Parathyroid adenoma (tissue), 2 donors: ENCODE results near the gene SLC10A2.
"Not testable (repeated sequence)": the region's sequence is repeated elsewhere in the genome, so short reads cannot be mapped to it uniquely, and the experiment has no call there.

ENCODE experiments used
- H2AFZ ChIP-seq: fragments of 300-600 bp; sonication (generic); one replicate; pipeline ENCODE4 v1.7.0; 2017; ENCODE audit warnings: antibody characterized with exemption, mild to moderate bottlenecking
- H3K27ac ChIP-seq: fragments of 300-600 bp; sonication (generic); one replicate; pipeline ENCODE4 v1.7.0; 2017
- H3K27me3 ChIP-seq: fragments of 300-600 bp; sonication (generic); one replicate; pipeline ENCODE4 v1.7.0; 2017; ENCODE audit warnings: low read length; ENCODE audit not compliant: control insufficient read depth, insufficient read depth
- H3K36me3 ChIP-seq: fragments of 300-600 bp; sonication (generic); one replicate; pipeline ENCODE4 v1.7.0; 2017; ENCODE audit warnings: low read length; ENCODE audit not compliant: control insufficient read depth, insufficient read depth
- H3K4me1 ChIP-seq: fragments of 300-600 bp; sonication (generic); one replicate; pipeline ENCODE4 v1.7.0; 2017; ENCODE audit warnings: control low read depth
- H3K4me2 ChIP-seq: fragments of 300-600 bp; sonication (generic); one replicate; pipeline ENCODE4 v1.7.0; 2017; ENCODE audit warnings: low read length
- H3K4me3 ChIP-seq: fragments of 300-600 bp; sonication (generic); one replicate; pipeline ENCODE4 v1.7.0; 2017; ENCODE audit warnings: low read depth, low read length
- H3K79me2 ChIP-seq: fragments of 300-600 bp; sonication (generic); one replicate; pipeline ENCODE4 v1.7.0; 2017; ENCODE audit warnings: control low read depth
- H3K9ac ChIP-seq: fragments of 300-600 bp; sonication (generic); one replicate; pipeline ENCODE4 v1.7.0; 2017; ENCODE audit warnings: mild to moderate bottlenecking
- H3K9me3 ChIP-seq: fragments of 300-600 bp; sonication (generic); one replicate; pipeline ENCODE4 v1.7.0; 2017; ENCODE audit warnings: low read length; ENCODE audit not compliant: control insufficient read depth
- TF ChIP-seq, protein P1 (sequence below): fragments of 300-600 bp; sonication (generic); IDR thresholded peaks from one replicate; pipeline ENCODE4 v1.7.0; 2017; ENCODE audit warnings: antibody characterized with exemption, mild to moderate bottlenecking
- donor health status: primary hyperparathyroidism.

The SLC10A2 gene, protein sequence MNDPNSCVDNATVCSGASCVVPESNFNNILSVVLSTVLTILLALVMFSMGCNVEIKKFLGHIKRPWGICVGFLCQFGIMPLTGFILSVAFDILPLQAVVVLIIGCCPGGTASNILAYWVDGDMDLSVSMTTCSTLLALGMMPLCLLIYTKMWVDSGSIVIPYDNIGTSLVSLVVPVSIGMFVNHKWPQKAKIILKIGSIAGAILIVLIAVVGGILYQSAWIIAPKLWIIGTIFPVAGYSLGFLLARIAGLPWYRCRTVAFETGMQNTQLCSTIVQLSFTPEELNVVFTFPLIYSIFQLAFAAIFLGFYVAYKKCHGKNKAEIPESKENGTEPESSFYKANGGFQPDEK

DNA sequence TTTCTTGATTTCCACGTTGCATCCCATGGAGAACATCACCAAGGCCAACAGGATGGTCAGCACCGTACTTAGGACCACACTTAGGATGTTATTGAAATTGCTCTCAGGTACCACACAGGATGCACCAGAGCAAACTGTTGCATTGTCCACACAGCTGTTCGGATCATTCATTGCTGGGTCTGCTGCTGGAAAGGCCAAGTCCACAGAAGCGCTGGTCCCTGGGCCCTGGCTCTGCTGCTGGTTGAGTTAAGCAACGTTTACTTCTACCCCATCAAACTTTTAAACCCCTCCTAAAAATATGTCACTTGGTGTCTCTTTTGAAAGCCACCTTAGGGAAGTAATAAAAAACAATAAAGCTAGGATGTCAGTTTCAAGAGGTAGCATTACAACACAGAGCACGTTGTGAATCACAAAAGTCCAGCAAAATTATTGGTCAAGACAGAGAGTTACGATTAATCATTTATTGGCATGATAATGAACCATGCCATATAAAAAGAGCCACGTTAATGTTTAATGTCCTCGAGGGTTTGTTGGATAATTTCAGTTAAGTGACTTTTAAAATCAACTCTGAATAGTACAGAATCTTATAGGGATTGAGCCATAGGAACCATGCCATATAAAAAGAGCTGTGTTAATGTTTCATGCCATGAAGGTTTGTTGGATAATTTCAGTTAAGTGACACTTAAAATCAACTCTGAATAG lies at the start of gene SLC10A2:
Gene SLC10A2 (minus strand): TSS at position 339 of the 702 bp plus-strand sequence. CDS start 168 bp downstream, at position 171.
- Histone ChIP-seq H3K4me2 (no peak within 1 kb of the TSS), H3K27me3 (no peaks in the 10 kb centered on the region), H3K9ac (no peak within 1 kb of the TSS), H3K4me3 (no peak within 1 kb of the TSS), H3K4me1 (no peaks in the 10 kb centered on the region), H3K36me3 (no peaks in the 10 kb centered on the region), H3K27ac (no peak within 1 kb of the TSS), H3K9me3 (no peaks in the 10 kb centered on the region), H2AFZ (no peak within 1 kb of the TSS), H3K79me2 (no peaks in the 10 kb centered on the region)
- TF ChIP-seq, protein P1, sequence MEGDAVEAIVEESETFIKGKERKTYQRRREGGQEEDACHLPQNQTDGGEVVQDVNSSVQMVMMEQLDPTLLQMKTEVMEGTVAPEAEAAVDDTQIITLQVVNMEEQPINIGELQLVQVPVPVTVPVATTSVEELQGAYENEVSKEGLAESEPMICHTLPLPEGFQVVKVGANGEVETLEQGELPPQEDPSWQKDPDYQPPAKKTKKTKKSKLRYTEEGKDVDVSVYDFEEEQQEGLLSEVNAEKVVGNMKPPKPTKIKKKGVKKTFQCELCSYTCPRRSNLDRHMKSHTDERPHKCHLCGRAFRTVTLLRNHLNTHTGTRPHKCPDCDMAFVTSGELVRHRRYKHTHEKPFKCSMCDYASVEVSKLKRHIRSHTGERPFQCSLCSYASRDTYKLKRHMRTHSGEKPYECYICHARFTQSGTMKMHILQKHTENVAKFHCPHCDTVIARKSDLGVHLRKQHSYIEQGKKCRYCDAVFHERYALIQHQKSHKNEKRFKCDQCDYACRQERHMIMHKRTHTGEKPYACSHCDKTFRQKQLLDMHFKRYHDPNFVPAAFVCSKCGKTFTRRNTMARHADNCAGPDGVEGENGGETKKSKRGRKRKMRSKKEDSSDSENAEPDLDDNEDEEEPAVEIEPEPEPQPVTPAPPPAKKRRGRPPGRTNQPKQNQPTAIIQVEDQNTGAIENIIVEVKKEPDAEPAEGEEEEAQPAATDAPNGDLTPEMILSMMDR: no peak

DNA sequence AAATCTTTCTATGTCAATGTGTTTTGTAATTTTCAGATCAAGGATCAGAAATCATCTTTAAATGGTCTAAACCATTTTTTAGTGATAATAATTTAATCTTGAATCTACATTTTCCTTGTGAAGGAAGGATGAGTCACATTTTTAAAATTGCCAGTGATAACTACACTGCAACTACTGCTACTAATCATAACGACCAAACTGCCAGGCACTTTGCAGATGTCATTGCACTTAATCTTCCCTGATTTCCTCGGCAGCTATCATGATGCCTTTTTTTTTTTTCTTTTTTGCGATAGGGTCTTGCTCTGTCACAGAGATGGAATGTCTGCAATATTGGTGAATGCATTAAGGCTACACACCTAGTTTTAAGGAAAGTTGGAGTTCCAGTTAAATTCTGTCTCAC lies 41.4 kb upstream of the SLC10A2 start:
- no peak overlapping the region for H3K4me2 ChIP-seq
- H3K27ac ChIP-seq: no peak overlapping the region
- TF ChIP-seq, protein P1: no peak
- H3K4me1 ChIP-seq: no peaks in the 10 kb centered on the region
- no peak overlapping the region for H2AFZ ChIP-seq
- H3K79me2 ChIP-seq: no peaks in the 10 kb centered on the region
- H3K36me3 ChIP-seq: no peaks in the 10 kb centered on the region
- H3K9ac ChIP-seq: no peak overlapping the region
- H3K9me3 ChIP-seq: no peaks in the 10 kb centered on the region
- no peaks in the 10 kb centered on the region for H3K27me3 ChIP-seq
- H3K4me3 ChIP-seq: no peak overlapping the region

DNA sequence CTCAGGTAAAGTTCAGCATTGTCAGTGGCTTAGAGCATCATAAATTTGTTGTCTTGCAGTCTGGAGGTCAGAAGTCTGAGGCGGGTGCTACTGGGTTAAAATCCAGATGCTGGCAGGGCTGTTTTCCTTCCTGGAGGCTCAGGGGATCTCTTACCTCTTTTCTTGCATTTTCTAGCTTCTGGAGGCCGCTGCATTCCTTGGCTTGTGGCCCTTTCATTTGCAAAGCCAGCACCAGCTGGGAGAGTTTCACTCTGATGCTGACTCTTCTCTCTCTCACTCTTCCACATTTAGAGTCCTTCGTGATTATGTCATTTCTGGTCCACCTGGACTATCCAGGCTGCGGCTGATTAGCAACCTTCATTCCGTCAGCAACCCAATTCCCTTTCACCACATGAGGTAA lies 38.1 kb upstream of the SLC10A2 start:
- Histone ChIP-seq H3K4me2 (no peak overlapping the region), H3K9ac (no peak overlapping the region), H3K4me3 (no peak overlapping the region), H3K27ac (no peak overlapping the region), H3K79me2 (no peaks in the 10 kb centered on the region), H3K27me3 (no peaks in the 10 kb centered on the region), H3K9me3 (no peaks in the 10 kb centered on the region), H3K36me3 (no peaks in the 10 kb centered on the region), H2AFZ (no peak overlapping the region), H3K4me1 (no peaks in the 10 kb centered on the region)
- TF ChIP-seq, protein P1: no peak

DNA sequence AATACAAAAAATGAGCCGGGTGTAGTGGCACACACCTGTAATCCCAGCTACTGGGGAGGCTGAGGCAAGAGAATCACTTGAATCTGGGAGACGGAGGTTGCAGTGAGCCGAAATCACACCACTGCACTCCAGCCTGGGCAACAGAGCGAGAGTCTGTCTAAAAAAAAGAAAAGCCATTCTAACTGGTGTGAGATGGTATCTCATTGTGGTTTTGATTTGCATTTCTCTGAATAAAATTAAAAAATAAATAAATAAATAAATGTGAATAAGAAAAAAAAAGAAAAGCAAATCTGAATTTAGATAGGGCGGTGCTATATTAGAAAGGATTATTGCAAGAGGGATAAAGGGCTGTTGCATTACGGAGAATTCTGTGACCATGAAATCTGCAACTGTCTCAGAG lies 37.2 kb upstream of the SLC10A2 start:
- H3K79me2 ChIP-seq, H3K4me1 ChIP-seq, H3K9me3 ChIP-seq, H2AFZ ChIP-seq, H3K36me3 ChIP-seq, H3K9ac ChIP-seq, H3K27ac ChIP-seq, H3K4me3 ChIP-seq, H3K4me2 ChIP-seq, H3K27me3 ChIP-seq: not testable (repeated sequence)

DNA sequence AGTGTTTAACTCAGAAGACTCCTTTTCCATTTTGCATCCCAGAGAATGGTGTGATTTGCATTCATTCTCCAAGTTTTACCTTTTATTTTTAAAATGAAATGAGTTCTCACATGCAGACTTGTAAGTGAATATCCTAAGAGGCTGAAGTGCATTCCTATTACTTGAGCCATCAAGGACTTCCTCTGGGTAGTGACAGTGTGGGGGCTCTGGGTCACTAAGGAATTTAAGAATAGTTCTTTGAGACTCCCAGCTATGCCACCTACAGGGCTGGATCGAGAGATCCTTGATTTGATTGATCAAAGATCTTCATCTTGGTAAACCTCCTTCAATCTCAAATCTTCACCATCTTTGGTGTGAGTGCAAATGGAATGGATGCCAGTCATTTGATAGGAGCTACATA lies 36.3 kb upstream of the SLC10A2 start:
- no peaks in the 10 kb centered on the region for H3K79me2 ChIP-seq
- TF ChIP-seq, protein P1: no peak
- H3K9me3 ChIP-seq: no peaks in the 10 kb centered on the region
- H3K4me2 ChIP-seq: no peak overlapping the region
- no peak overlapping the region for H3K4me3 ChIP-seq
- H3K27me3 ChIP-seq: no peaks in the 10 kb centered on the region
- H3K36me3 ChIP-seq: no peaks in the 10 kb centered on the region
- no peak overlapping the region for H2AFZ ChIP-seq
- H3K27ac ChIP-seq: no peak overlapping the region
- H3K9ac ChIP-seq: no peak overlapping the region
- no peaks in the 10 kb centered on the region for H3K4me1 ChIP-seq
